Middle frontal gyrus (tissue), 1 donor: ENCODE measurements around the gene SHC1.
"Not testable (repeated sequence)": the region's sequence is repeated elsewhere in the genome, so short reads cannot be mapped to it uniquely, and the experiment has no call there.

Source experiments
- DNase-seq: peaks from one replicate; pipeline ENCODE4 v3.0.0-alpha.2; 2015; ENCODE audit warnings: low spot score; ENCODE audit errors: extremely low spot score

The SHC1 gene

GRCh38 chr1:154995301-154995983 lies 24.9 kb upstream of the SHC1 start:
- not testable (repeated sequence) for DNase-seq

- DNase-seq = no peak
Measured at GRCh38 chr1:154994591-154994990, 24.0 kb upstream of the SHC1 start.

GRCh38 chr1:154994269-154994587 lies 23.7 kb upstream of the SHC1 start:
- DNase-seq = no peak

- no peak for DNase-seq
Measured at GRCh38 chr1:154993572-154994268, 23.2 kb upstream of the SHC1 start, which contains the start of gene LENEP. Gene LENEP (plus strand): TSS chr1:154993586. CDS start chr1:154993608, 22 bp downstream.

GRCh38 chr1:154992721-154993571 lies 22.4 kb upstream of the SHC1 start:
- no peak for DNase-seq

GRCh38 chr1:154990276-154990675 lies 19.7 kb upstream of the SHC1 start:
- no peak for DNase-seq

- DNase-seq = no peak
Measured at GRCh38 chr1:154989195-154989860, 18.8 kb upstream of the SHC1 start.

GRCh38 chr1:154988058-154988954 lies 17.8 kb upstream of the SHC1 start:
- no peak for DNase-seq

GRCh38 chr1:154987326-154987725 lies 16.8 kb upstream of the SHC1 start:
- no peak for DNase-seq

GRCh38 chr1:154986736-154987135 lies 16.2 kb upstream of the SHC1 start:
- DNase-seq = not testable (repeated sequence)

- no peak for DNase-seq
Measured at GRCh38 chr1:154983776-154984466, 13.4 kb upstream of the SHC1 start.

GRCh38 chr1:154982897-154983648 lies 12.5 kb upstream of the SHC1 start, which contains the start of gene FLAD1:
Gene FLAD1 (plus strand): TSS chr1:154983344. CDS start chr1:154983695, 351 bp downstream.
- DNase-seq = peak; percentile 96

GRCh38 chr1:154982341-154982740 lies 11.8 kb upstream of the SHC1 start:
- no peak for DNase-seq

GRCh38 chr1:154978360-154978759 lies 7.8 kb upstream of the SHC1 start:
- no peak for DNase-seq

- not testable (repeated sequence) for DNase-seq
Measured at GRCh38 chr1:154977762-154978161, 7.2 kb upstream of the SHC1 start.

GRCh38 chr1:154975409-154976059 lies 5.0 kb upstream of the SHC1 start:
- no peak for DNase-seq

GRCh38 chr1:154974808-154975408 lies 4.4 kb upstream of the SHC1 start:
- peak; percentile 91 for DNase-seq
